GM19193 (cell line): ENCODE measurements around the gene GCC1.
A peak's percentile ranks its signal among the peaks of the same experiment; 100 is the strongest.

ENCODE experiments used
- POLR2A ChIP-seq: IDR thresholded peaks from 4 replicates; pipeline ENCODE4 v1.6.1; 2011; ENCODE audit not compliant: insufficient read depth, insufficient read length; ENCODE audit errors: extremely low read depth

Gene GCC1, protein sequence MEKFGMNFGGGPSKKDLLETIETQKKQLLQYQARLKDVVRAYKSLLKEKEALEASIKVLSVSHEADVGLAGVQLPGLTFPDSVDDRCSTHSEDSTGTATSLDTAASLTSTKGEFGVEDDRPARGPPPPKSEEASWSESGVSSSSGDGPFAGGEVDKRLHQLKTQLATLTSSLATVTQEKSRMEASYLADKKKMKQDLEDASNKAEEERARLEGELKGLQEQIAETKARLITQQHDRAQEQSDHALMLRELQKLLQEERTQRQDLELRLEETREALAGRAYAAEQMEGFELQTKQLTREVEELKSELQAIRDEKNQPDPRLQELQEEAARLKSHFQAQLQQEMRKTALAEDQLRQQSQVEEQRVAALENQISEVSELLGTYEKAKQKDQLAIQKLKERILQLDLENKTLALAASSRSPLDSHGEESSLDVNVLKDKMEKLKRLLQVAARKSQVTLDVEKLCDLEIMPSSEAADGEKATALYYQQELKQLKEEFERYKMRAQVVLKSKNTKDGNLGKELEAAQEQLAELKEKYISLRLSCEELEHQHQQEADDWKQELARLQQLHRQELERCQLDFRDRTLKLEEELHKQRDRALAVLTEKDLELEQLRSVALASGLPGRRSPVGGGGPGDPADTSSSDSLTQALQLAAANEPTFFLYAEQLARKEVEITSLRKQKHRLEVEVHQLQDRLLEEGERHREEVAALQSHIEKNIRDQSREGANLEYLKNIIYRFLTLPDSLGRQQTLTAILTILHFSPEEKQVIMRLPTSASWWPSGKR

DNA sequence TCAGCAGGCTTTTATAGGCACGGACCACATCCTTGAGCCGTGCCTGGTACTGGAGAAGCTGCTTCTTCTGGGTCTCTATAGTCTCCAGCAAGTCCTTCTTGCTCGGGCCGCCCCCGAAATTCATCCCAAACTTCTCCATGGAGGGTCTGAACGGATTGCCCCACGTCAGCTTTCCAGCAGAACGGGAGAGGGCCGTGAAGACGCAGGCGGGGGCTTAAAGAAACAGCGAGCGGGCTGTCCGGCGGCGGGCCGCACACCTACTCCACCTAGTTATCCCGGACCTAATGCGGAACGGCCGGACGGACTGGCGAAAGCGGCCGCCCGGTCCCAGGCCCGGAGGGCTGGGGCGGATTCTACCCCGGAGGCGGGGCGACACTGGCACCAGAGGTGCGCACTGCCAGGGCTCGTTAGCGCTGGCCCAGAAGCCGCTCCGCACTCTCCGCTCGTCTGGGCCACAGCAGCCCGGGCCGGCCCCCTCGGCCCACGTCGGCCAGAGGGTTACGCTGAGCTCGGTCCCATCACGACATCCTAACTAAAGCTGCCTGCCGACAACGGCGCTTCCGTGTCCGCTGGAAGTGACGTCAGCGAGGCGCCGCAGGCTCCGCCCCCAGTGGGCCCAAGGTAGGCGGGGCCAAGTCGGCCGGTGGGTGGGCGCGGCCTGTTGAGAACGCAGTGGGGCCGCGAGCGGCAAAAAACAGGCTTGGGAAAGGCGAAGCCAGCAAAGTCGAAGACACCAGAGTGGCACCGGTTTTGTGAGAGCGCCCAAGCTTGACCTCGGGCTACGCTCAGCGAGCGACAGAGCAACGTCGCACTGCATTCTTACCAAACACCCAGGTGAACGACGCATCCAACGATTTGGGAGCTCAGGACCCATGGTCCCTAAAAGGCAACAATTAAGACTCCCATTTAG, at the start of gene GCC1:
GCC1 (minus strand) TSS at position 553 of the 910 bp plus-strand sequence; CDS start at position 139, 414 bp downstream.
- peak; percentile 91 for TF ChIP-seq POLR2A

DNA sequence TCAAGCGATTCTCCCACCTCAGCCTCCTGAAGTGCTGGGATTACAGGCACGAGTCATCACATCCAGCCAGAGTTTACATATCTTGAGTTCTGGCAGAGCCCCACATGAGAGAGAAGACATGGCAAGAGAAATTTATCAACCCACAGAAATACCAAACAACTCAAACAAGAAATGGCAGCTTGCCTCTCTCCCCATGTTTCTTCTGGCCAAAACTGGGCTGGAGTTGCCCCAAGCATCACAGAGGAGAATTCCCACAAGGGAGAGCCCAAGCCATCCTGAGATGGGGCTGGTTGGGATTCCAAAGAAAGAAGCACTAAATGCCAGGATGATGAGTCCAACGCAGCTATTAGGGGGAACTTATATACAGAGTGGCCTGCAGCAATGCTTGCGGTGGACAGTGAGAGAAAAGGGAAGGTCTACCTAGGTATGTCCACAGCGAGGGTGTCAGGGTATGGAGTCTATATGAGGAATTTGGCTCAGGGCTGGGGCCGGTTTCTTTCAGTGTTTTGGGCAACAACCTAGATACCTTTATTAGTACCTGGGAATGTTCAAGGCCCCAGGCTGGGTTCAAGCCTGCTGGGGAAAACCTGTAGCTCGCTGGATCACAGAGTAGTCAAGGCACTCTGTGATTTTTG, 47.0 kb upstream of the GCC1 start:
- TF ChIP-seq POLR2A = no peak

DNA sequence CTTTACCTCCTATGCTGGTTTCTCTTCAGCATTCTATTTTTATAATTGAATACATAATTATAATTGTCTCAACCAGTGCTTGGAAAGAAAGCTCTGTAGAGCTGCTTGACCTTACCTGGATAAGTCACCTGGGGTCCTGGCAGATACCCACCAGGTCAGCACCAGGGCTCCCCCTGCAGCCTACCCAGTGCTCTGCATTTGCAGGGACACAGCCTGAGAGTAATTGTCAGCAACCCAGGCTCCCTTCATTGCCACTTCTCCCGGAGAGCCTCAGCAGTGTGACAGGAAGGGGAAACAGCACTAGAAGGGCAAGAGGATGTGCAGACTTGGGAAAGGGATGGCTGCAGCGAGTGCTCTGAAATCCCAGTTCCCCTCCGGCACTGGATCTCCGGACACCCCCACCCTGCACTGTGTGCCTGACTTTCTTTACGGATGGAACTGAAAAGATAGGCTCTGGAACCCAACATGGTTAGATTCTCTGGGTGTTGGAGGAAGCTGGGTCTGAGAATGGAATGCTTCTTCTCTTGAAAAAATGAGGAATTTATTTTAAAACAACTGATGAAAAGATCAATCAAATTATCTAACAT, 44.0 kb upstream of the GCC1 start:
- no peak for TF ChIP-seq POLR2A

DNA sequence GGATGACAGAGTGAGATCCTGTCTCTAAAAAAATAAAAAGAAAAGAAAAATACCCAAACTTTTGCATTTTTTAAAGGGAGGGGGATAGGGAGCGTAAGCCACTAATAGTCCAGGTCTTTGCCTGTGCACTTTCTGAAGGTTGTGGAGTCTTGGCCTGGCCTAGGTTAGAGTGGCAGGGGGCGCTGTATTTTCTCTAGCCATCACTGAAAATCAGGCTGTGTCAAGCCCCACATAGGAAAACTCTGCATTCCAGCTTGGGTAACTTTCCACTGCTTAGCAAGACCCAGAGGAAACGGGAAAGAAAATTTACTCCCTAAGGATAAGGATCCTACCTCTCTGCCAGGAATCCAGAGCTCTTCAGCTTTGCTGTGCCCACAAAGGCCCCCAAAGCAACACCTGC, 43.0 kb upstream of the GCC1 start:
- no peak for TF ChIP-seq POLR2A

DNA sequence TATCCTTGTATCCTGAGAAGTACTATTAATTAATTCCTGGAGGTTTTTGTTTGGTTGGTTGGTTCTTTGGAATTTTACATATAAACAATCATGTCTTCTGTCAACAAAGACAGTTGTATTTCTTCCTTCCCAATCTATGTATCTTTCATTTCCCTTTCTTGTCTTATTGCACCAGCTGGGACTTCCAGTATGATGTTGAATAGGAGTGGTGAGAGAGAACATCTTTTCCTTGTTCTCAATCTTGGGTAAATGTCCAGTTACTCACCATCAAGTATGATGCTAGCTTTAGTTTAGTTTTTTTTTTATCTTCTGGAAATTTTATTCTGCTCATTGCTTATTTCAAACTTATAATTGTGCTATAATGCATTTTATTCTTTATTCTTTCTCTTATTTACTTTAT, 39.9 kb upstream of the GCC1 start:
- no peak for TF ChIP-seq POLR2A

DNA sequence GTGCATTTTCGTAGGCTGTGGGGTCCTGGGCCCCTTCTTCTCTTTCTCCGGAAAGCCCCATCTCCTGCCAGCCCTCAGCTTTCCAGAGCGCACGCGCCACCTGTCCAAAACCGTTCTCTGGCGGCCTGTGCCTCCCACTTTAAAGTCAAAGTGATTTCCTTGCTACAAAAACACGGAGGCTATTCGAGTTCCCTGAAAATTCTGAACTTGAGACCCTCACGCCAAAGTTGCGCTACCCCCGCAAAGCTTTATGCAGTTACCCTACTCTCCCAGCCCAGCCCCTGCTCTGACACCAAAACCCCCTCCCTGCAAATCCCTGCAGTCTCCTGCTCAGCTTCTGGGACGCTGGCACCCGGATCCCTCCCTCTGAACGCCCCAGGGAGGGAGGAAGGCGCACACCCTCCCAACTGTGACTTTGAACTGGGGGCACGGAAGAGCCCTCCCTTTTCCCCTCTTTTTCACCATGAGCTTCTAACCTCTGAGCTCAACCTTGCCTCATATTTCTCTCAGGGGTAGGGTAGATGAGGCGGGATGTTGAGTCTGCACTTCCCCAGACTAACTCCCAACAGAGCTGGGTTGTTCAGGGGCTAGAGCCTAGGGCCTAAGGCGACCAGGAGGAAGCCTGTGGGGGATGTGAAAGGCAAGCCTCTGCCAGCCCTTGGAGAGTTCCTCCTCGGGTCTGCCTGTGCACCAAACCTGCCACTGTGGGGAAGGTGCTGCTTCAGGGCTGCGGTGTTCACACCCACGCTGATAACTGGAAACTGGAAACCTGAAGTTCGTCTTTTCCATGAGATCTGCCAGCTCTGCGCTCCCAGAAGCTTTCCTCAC, 35.2 kb upstream of the GCC1 start:
- TF ChIP-seq POLR2A = no peak

DNA sequence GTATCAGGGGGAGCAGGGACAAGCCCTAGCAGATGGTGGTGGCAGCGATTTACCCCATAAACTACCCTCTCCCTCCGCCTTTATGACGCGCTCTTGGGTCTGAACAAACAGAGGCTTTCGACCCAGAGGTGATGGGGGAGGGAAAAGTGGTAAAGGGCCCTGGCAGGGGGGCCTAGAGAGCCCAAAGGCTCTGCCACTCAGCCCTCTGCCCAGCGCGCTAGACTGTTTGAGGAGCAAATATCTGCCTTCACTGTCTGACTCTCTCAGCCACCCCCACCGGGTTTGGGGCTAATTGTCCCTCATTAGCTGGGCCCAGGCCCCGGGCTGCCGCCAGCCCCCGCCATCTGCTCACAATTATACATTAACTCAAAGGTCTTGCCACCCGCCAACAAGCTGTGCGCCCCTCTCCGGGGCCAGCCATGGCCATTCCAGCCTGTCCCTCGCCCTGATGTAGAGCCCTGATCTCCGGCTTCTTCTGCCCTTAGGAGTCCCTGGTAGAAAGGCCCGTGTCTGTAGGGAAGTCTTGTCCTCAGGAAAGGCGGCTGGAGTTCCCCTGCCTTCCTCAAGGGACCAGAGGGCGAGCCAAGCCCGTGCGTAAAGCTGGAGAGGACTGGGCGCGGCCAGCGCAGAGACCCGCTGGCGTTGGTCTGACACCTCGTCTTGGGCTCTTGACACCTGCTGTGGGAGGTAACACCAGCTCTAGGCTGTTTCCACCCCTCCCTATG, 34.4 kb upstream of the GCC1 start:
- TF ChIP-seq POLR2A = no peak

DNA sequence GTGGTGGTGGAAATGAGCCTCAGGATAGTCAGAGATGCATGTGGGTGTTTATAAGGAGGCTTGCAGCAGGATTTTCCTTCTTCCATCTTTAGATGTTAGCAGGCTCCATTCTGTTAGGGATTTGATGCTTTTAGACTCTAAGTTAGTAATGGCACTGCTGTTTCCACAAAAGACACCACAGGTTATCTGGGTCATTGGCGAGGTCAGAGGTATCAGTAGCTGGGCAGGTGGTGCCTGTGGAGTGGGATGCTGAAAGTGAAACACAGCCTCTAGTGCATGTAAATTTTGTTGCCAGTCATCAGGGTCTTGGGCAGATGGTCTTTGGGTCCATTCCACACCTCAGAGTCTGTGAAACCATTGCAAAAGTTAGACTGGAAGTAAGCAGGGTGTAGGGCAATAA, 33.4 kb upstream of the GCC1 start:
- TF ChIP-seq POLR2A = no peak

DNA sequence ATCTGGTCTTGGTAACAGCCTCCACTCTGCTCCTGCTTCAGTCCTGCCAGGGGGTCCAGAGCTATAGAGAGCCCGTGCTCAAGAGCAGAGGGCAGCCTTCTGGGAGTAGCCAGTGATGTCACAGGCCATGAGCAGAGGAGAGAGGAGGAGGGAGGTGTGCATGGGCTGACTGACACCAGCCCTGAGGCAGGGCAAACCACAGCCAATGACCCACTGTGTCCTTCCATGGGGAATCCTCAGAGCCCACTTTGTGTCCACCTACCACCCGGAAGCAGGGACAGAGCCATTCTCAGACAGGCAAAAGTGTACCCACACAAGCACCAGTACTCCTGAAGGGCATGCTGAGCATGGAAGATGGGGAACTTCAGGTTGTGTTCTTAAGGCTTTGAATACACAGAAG, 32.6 kb upstream of the GCC1 start, which contains the start of gene PAX4:
PAX4 (minus strand) TSS at position 101 of the 400 bp plus-strand sequence. CDS start 2,214 bp downstream, outside the sequence.
- no peak for TF ChIP-seq POLR2A

DNA sequence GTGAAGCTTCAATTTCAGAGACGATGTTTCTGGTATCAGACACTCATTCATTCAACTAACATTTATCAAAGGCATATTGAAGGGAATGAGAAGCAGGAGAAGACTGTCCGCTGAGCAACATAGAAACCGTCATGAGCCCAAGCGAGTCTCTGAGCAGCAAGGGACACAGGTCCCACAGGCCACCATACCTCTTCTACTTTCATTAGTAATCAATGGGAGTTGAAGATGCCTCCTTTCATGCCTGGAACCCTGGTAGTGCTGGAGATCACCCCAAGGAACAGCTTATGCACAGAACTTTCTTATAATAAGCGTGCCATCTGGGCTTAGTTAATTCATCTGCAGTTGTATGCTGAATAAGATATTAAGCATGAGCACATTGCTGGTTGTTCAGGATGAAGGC, 31.3 kb upstream of the GCC1 start:
- no peak for TF ChIP-seq POLR2A

DNA sequence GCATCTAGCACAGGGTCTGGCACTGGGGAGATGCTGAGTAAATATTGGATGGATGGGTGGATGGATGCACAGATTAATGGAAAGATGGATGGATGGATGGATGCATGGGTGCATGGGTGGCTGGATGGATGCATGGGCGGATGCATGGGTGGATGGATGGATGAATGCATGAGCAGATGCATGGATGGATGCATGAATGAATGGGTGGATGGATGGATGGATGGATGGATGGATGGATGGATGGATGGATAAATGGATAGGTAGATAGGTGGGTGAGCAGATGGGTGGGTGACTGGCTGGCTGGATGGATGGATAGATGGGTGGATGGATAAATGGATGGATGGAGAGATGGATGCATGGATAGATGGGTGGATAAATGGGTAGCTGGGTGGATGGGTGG, 26.9 kb upstream of the GCC1 start:
- TF ChIP-seq POLR2A = no peak

DNA sequence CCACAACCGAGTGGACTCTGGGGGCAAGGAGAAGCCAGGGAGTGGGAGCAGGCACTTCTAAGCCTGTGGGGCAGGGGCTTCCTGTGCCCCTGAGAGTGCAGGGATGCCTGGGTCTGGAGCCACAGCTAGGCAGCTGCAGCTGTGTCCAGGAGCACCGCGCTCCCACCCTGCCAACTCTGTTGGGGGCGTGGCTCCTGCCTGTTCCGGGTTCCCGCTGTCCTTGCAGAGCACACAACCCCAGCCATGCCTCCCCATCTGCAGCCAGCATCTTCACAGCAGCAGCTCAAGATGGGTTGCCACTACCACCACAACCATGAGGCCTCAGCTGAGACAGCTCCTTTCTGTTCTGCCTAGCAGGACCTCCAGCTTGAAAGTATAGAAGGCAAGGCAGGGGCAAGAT, 23.9 kb upstream of the GCC1 start:
- TF ChIP-seq POLR2A = no peak

DNA sequence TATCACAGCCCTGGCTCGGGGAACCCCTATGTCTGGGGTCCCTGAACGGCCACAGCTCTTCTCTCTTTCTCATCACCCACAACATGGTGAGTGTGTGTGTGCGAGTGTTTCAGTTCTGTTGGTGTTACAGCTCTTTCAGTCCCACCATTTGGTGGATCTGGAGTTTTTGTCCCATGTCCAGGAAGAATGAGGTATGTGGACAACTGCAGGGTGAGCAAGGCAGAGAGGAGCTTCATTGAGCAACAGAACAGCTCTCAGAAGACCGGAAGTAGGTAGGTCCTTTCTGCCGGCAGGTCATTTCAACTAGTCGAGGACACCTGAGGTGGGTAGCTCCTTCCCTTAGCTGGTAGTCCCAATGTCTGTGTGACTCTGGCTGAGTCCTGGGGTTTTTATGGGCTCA, 23.1 kb upstream of the GCC1 start:
- TF ChIP-seq POLR2A = no peak
